GM23338 (cell line): ENCODE data around the gene CPNE2. TPM values are rescaled to one million over a fixed set of nuclear protein-coding genes. Genes with fewer than 3 reads are reported as not detected.

Experiments used
- ATAC-seq: fragments of 200-7000 bp; cut with Tn5 transposase; 3 replicates; pipeline ENCODE4 v1.9.1; 2020
- DNase-seq: peaks from one replicate; pipeline ENCODE4 v3.0.0-alpha.2; 2015; ENCODE audit warnings: low spot score
- H2AFZ ChIP-seq: fragments of 200-600 bp; sonication (generic); 2 replicates; pipeline ENCODE4 v1.8.0; 2016; ENCODE audit warnings: antibody characterized with exemption, mild to moderate bottlenecking, moderate library complexity
- H3F3A ChIP-seq: fragments of 200-600 bp; sonication (generic); replicated peaks from 2 replicates; pipeline ENCODE4 v1.8.0; 2017; ENCODE audit warnings: antibody characterized with exemption, mixed run types, low read depth
- H3K27ac ChIP-seq: fragments of 200-600 bp; sonication (generic); 2 replicates; pipeline ENCODE4 v1.6.1; 2016; ENCODE audit warnings: low read depth
- H3K27me3 ChIP-seq: fragments of 200-600 bp; sonication (generic); 2 replicates; pipeline ENCODE4 v1.8.0; 2016; ENCODE audit warnings: mild to moderate bottlenecking, mixed run types, moderate library complexity; ENCODE audit not compliant: insufficient read depth
- H3K36me3 ChIP-seq: fragments of 200-600 bp; sonication (generic); 2 replicates; pipeline ENCODE4 v1.8.0; 2016; ENCODE audit warnings: mild to moderate bottlenecking; ENCODE audit not compliant: insufficient read depth
- H3K4me1 ChIP-seq: fragments of 200-600 bp; sonication (generic); 2 replicates; pipeline ENCODE4 v1.8.0; 2016; ENCODE audit warnings: mild to moderate bottlenecking, moderate library complexity; ENCODE audit not compliant: insufficient read depth
- H3K4me2 ChIP-seq: fragments of 200-600 bp; sonication (generic); 2 replicates; pipeline ENCODE4 v1.7.1; 2017; ENCODE audit warnings: mixed run types
- H3K4me3 ChIP-seq: fragments of 200-600 bp; sonication (generic); 2 replicates; pipeline ENCODE4 v1.6.1; 2016; ENCODE audit warnings: mixed run types
- H3K79me2 ChIP-seq: fragments of 200-600 bp; sonication (generic); replicated peaks from 2 replicates; pipeline ENCODE4 v1.8.0; 2017; ENCODE audit warnings: mild to moderate bottlenecking; ENCODE audit not compliant: insufficient read depth
- H3K9me2 ChIP-seq: fragments of 200-600 bp; sonication (generic); 2 replicates; pipeline ENCODE4 v1.8.0; 2017; ENCODE audit not compliant: insufficient read depth
- H4K20me1 ChIP-seq: fragments of 200-600 bp; sonication (generic); replicated peaks from 2 replicates; pipeline ENCODE4 v1.8.0; 2017; ENCODE audit warnings: mild to moderate bottlenecking; ENCODE audit not compliant: insufficient read depth
- H3K27ac Mint-ChIP-seq: 2 replicates; pipeline ENCODE4 v1.8.0; 2020; ENCODE audit warnings: inconsistent platforms, mild to moderate bottlenecking, moderate library complexity, mixed read lengths
- H3K27me3 Mint-ChIP-seq: 3 replicates; pipeline ENCODE4 v1.8.0; 2022; ENCODE audit warnings: low read depth, mild to moderate bottlenecking, moderate library complexity, mixed read lengths, inconsistent platforms; ENCODE audit not compliant: insufficient read depth, poor library complexity
- H3K36me3 Mint-ChIP-seq: 3 replicates; pipeline ENCODE4 v1.8.0; 2021; ENCODE audit warnings: low read depth, mild to moderate bottlenecking, inconsistent platforms, moderate library complexity, mixed read lengths
- H3K4me1 Mint-ChIP-seq: 3 replicates; pipeline ENCODE4 v1.8.0; 2020; ENCODE audit warnings: mild to moderate bottlenecking, inconsistent platforms, mixed read lengths
- H3K4me3 Mint-ChIP-seq: 3 replicates; pipeline ENCODE4 v1.8.0; 2021; ENCODE audit warnings: moderate library complexity, mild to moderate bottlenecking, inconsistent platforms, mixed read lengths
- H3K9me3 Mint-ChIP-seq: 3 replicates; pipeline ENCODE4 v1.8.0; 2020; ENCODE audit warnings: moderate library complexity, mild to moderate bottlenecking, inconsistent platforms, mixed read lengths
- JUNB ChIP-seq: IDR thresholded peaks from one replicate; pipeline ENCODE4 v1.6.1; 2016; ENCODE audit warnings: antibody characterized with exemption; ENCODE audit not compliant: unreplicated experiment
- NANOG ChIP-seq: IDR thresholded peaks from 2 replicates; pipeline ENCODE4 v1.6.1; 2016; ENCODE audit warnings: antibody characterized with exemption, borderline replicate concordance
- POLR2AphosphoS5 ChIP-seq: IDR thresholded peaks from 2 replicates; pipeline ENCODE4 v1.6.1; 2016; ENCODE audit warnings: antibody characterized with exemption, low read depth
- STAT1 ChIP-seq: IDR thresholded peaks from one replicate; pipeline ENCODE4 v1.6.1; 2016; ENCODE audit warnings: antibody characterized with exemption; ENCODE audit not compliant: unreplicated experiment
- polyA plus RNA-seq: library from polyadenylated mRNA; unstranded; fragments of >200 nt; fragmentation: Nextera tagmentation; extraction: Ambion mirVana; gene quantifications from 2 replicates; pipeline ENCODE4 v1.2.1, GENCODE V29; 2016
- total RNA-seq: library from RNA; depleted of rRNA; stranded (reverse); fragments of >200 nt; shearing (Covaris generic); gene quantifications from 2 replicates; pipeline ENCODE4 v1.2.3, GENCODE V29; 2014
- TF ChIP-seq, protein P1 (sequence below), 2 experiments: fragments of 200-600 bp in 1 of 2; sonication (generic) in 1 of 2; conservative IDR thresholded peaks; 2 replicates each; pipeline versions ENCODE4 v1.5.1 to v1.6.1; 2016 to 2017; ENCODE audit warnings: antibody characterized with exemption in 2 of 2, low read depth in 2 of 2, mild to moderate bottlenecking in 2 of 2, moderate library complexity in 1 of 2
- TF ChIP-seq, protein P2 (sequence below): fragments of 250-450 bp; sonication (Bioruptor Pico); IDR thresholded peaks from 2 replicates; pipeline ENCODE4 v1.5.0; 2020; ENCODE audit warnings: mild to moderate bottlenecking, moderate library complexity

CPNE2 gene
- total and polyA plus RNA-seq, 2 experiments from 2014 or later, result 7.1 to 11.3 TPM

DNA sequence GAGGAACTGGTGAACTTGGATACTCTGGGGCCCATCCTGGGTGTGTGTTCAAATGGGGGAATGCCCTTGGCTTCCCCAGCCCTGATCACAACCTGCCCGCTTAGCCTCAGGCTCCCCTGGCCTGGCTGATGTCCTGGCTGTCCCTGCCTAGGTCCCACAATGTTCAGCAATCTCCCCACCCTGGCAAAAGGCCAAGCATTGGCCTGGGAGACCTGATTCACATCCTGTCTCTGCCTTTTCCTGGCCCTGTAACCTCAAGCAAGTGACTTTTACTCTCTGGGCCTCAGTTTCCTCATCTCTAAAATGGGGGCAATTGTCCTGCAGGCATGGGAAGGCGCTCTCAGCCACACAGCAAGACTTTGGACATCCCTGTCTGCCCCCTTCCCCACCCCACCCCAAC, 14.4 kb downstream of the CPNE2 start:
- no peaks in the 10 kb centered on the region for H3K9me3 Mint-ChIP-seq
- DNase-seq (no peak), ATAC-seq (no peak)
- Histone ChIP-seq H3F3A (no peaks in the 10 kb centered on the region), H3K4me1 (peaks cover 11% of the 10 kb centered on the region), H3K36me3 (no peaks in the 10 kb centered on the region), H4K20me1 (no peaks in the 10 kb centered on the region), H3K4me2 (no peak overlapping the region), H3K4me3 (no peak overlapping the region), H3K79me2 (no peaks in the 10 kb centered on the region), H3K27ac (no peak overlapping the region), H3K27me3 (no peaks in the 10 kb centered on the region), H2AFZ (no peak overlapping the region), H3K9me2 (no peaks in the 10 kb centered on the region)
- no peak for TF ChIP-seq STAT1
- no peak for TF ChIP-seq POLR2AphosphoS5
- TF ChIP-seq, protein P1, sequence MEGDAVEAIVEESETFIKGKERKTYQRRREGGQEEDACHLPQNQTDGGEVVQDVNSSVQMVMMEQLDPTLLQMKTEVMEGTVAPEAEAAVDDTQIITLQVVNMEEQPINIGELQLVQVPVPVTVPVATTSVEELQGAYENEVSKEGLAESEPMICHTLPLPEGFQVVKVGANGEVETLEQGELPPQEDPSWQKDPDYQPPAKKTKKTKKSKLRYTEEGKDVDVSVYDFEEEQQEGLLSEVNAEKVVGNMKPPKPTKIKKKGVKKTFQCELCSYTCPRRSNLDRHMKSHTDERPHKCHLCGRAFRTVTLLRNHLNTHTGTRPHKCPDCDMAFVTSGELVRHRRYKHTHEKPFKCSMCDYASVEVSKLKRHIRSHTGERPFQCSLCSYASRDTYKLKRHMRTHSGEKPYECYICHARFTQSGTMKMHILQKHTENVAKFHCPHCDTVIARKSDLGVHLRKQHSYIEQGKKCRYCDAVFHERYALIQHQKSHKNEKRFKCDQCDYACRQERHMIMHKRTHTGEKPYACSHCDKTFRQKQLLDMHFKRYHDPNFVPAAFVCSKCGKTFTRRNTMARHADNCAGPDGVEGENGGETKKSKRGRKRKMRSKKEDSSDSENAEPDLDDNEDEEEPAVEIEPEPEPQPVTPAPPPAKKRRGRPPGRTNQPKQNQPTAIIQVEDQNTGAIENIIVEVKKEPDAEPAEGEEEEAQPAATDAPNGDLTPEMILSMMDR (conservative IDR thresholded peaks at IDR 0.05; ENCODE audit: low read depth in 2 of 2), result no peak
- no peak for TF ChIP-seq NANOG
- TF ChIP-seq, protein P2, sequence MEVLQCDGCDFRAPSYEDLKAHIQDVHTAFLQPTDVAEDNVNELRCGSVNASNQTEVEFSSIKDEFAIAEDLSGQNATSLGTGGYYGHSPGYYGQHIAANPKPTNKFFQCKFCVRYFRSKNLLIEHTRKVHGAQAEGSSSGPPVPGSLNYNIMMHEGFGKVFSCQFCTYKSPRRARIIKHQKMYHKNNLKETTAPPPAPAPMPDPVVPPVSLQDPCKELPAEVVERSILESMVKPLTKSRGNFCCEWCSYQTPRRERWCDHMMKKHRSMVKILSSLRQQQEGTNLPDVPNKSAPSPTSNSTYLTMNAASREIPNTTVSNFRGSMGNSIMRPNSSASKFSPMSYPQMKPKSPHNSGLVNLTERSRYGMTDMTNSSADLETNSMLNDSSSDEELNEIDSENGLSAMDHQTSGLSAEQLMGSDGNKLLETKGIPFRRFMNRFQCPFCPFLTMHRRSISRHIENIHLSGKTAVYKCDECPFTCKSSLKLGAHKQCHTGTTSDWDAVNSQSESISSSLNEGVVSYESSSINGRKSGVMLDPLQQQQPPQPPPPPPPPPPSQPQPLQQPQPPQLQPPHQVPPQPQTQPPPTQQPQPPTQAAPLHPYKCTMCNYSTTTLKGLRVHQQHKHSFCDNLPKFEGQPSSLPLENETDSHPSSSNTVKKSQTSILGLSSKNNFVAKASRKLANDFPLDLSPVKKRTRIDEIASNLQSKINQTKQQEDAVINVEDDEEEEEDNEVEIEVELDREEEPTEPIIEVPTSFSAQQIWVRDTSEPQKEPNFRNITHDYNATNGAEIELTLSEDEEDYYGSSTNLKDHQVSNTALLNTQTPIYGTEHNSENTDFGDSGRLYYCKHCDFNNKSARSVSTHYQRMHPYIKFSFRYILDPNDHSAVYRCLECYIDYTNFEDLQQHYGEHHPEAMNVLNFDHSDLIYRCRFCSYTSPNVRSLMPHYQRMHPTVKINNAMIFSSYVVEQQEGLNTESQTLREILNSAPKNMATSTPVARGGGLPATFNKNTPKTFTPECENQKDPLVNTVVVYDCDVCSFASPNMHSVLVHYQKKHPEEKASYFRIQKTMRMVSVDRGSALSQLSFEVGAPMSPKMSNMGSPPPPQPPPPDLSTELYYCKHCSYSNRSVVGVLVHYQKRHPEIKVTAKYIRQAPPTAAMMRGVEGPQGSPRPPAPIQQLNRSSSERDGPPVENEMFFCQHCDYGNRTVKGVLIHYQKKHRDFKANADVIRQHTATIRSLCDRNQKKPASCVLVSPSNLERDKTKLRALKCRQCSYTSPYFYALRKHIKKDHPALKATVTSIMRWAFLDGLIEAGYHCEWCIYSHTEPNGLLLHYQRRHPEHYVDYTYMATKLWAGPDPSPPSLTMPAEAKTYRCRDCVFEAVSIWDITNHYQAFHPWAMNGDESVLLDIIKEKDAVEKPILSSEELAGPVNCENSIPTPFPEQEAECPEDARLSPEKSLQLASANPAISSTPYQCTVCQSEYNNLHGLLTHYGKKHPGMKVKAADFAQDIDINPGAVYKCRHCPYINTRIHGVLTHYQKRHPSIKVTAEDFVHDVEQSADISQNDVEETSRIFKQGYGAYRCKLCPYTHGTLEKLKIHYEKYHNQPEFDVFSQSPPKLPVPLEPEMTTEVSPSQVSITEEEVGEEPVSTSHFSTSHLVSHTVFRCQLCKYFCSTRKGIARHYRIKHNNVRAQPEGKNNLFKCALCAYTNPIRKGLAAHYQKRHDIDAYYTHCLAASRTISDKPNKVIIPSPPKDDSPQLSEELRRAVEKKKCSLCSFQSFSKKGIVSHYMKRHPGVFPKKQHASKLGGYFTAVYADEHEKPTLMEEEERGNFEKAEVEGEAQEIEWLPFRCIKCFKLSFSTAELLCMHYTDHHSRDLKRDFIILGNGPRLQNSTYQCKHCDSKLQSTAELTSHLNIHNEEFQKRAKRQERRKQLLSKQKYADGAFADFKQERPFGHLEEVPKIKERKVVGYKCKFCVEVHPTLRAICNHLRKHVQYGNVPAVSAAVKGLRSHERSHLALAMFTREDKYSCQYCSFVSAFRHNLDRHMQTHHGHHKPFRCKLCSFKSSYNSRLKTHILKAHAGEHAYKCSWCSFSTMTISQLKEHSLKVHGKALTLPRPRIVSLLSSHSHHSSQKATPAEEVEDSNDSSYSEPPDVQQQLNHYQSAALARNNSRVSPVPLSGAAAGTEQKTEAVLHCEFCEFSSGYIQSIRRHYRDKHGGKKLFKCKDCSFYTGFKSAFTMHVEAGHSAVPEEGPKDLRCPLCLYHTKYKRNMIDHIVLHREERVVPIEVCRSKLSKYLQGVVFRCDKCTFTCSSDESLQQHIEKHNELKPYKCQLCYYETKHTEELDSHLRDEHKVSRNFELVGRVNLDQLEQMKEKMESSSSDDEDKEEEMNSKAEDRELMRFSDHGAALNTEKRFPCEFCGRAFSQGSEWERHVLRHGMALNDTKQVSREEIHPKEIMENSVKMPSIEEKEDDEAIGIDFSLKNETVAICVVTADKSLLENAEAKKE (CRISPR knock-in tag), result no peak
- no peak for TF ChIP-seq JUNB
- H3K27ac Mint-ChIP-seq, result no peak overlapping the region
- no peak overlapping the region for H3K4me3 Mint-ChIP-seq
- H3K36me3 Mint-ChIP-seq, result no peaks in the 10 kb centered on the region
- peaks cover 22% of the 10 kb centered on the region for H3K4me1 Mint-ChIP-seq
- peaks cover 13% of the 10 kb centered on the region for H3K27me3 Mint-ChIP-seq
